H1 (cell line): ENCODE results near the gene ZBTB45.

Experiments used
- CTCF ChIP-seq, 3 experiments: IDR thresholded peaks; 1 replicate in 2 of 3; 2 replicates in 1 of 3; pipeline versions ENCODE4 v1.5.1 to v1.6.1; 2011; ENCODE audit warnings: low read length in 3 of 3, mild to moderate bottlenecking in 3 of 3, inconsistent platforms in 2 of 3, low read depth in 1 of 3, moderate library complexity in 1 of 3; ENCODE audit not compliant: insufficient read depth in 1 of 3; ENCODE audit errors: control extremely low read depth in 1 of 3
- RAD21 ChIP-seq, 2 experiments: IDR thresholded peaks in 1 of 2; conservative IDR thresholded peaks in 1 of 2; 2 replicates each; pipeline ENCODE4 v1.6.1; 2011; ENCODE audit warnings: low read depth in 2 of 2, low read length in 2 of 2, improper control_type of control experiment in 1 of 2, inconsistent platforms in 1 of 2, mild to moderate bottlenecking in 1 of 2, moderate library complexity in 1 of 2

- no peak for TF ChIP-seq RAD21 (IDR thresholded peaks at IDR 0.05 in 1 of 2, conservative IDR thresholded peaks at IDR 0.05 in 1 of 2; ENCODE audit: low read depth in 2 of 2, low read length in 2 of 2)
- TF ChIP-seq CTCF (IDR thresholded peaks at IDR 0.05; ENCODE audit: control extremely low read depth in 1 of 3, insufficient read depth in 1 of 3, low read depth in 1 of 3, low read length in 3 of 3), result no peak
These were observed 2.0 kb upstream of the ZBTB45 start for GRCh38 chr19:58521651-58522050.
